WI38 (cell line): ENCODE measurements around the gene SAMD14.

ENCODE experiments used
- H3K4me3 ChIP-seq: 2 replicates; pipeline ENCODE4 v1.5.1; 2011; ENCODE audit warnings: low read depth, mild to moderate bottlenecking, control low read depth, low read length
- TF ChIP-seq, protein P1 (sequence below): IDR thresholded peaks from 2 replicates; pipeline ENCODE4 v1.5.1; 2012; ENCODE audit warnings: low read depth, mild to moderate bottlenecking, control low read depth, low read length

The SAMD14 gene

DNA sequence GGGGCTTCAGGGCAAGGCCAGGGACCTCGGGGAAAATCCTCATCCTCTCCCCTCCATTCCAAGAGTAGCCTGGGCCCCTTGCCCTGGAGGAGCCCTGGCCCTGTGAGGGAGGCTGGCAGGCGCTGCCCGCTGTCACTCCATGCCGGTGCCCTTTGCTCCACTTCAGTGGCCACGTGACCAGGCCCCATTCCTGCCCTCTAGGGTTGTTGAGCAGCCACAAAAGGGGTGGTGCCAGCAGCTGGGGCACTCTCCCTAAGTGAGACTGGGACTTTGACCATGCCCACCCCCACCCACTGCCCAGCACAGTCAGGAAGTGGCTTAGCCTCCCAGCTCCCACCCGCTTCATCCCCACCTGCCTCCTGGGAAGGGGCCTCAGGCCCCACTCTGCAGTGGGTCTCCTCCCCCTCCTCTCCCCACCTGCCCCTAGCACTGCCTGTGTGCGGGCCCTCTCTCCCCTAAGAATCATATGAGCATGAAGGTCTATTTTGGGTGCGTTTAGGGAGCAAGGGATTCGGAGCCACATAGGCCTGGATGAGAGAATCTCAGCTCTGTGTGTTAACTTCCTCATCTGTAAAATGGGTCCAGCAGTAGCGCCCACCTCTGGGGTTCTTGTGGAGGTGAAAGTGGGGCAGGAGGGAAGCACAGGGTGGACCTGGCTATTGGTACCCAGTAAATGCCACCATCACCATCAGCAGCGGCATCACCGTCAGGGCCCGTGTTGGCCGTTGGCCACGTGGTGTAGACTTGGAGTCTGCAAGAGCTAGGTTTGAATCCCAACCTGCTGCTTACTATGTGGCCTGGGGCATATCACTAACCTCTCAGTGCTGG lies 27.6 kb downstream of the SAMD14 start:
- TF ChIP-seq, protein P1, sequence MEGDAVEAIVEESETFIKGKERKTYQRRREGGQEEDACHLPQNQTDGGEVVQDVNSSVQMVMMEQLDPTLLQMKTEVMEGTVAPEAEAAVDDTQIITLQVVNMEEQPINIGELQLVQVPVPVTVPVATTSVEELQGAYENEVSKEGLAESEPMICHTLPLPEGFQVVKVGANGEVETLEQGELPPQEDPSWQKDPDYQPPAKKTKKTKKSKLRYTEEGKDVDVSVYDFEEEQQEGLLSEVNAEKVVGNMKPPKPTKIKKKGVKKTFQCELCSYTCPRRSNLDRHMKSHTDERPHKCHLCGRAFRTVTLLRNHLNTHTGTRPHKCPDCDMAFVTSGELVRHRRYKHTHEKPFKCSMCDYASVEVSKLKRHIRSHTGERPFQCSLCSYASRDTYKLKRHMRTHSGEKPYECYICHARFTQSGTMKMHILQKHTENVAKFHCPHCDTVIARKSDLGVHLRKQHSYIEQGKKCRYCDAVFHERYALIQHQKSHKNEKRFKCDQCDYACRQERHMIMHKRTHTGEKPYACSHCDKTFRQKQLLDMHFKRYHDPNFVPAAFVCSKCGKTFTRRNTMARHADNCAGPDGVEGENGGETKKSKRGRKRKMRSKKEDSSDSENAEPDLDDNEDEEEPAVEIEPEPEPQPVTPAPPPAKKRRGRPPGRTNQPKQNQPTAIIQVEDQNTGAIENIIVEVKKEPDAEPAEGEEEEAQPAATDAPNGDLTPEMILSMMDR, result no peak
- H3K4me3 ChIP-seq, result no peak overlapping the region

DNA sequence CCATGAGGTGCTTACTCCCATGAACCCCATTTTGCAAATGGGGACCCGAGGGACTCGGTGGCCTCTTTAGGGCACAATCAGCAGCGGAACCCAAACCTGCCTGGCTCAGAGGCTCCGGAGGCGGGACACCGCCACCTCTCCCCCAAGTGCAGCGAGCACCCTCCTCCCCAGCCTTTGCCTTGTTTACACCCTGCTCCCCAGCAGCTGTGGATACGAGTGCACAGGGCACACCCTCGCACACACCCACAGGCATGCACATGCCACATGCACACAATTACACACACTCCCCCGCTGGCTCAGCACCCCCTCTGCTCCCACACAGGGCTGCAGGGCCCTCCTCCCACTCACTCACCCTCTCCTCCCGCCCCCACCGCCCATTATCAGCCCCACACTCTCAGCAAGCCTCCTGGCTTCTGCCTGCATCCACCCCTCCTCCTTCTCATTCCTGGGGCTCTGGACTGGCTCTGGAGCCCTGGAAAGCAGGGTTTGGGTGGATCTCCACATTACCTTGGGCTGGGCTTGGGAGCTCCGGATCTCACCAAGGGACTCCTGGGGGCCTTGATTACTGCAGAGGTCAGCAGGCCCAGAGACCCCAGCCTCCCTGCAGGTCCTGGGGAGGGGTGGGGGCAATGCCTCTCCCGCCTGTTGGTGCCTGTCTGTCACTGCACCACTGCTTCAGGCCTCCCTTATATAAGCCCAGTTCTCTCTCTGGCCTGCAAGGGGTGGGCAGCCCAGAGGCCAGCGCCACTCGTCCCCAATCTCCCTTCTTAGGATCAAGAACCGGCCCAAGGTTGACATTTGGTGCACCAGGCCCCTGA lies 28.4 kb downstream of the SAMD14 start:
- no peak overlapping the region for H3K4me3 ChIP-seq
- TF ChIP-seq, protein P1, result no peak

DNA sequence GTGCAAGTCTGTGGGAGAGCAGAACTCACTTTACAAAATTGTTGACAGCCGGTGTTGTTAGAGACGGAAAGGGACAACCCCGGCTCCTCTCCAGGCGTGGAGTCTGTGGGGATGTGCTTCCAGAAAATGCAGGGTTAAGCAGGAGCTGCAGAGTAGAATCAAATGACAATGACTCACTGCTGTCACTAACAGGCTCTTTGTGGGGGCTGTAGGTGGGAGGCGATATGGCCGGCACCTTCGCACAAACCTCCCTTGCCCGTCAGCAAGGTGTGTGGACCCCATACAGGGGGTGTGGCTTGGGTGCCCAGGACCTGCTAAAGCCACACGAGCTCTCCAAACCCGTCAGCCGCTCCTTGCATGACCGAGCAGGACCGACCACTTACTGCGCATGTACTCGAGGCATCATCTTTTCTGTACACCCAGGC lies 29.0 kb downstream of the SAMD14 start:
- TF ChIP-seq, protein P1, result no peak
- no peak overlapping the region for H3K4me3 ChIP-seq

DNA sequence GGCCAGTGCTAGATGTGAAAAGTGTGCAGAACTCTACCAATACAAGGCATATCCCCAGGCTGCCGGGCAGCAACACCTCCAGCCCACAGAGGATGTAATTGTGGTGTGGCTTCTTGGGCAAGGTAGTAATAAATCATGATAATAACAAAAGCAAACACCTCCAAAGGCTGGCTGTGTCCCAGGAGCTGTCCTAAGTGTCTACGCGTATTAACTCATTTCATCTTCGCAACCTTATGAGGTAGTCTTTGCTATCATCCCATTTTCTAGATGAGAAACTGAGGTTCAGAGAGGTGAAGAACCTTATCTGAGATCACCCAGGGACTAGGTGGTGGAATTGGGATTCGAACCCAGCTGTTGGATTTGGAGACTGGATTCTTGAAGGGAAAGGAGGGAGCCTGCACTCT lies 29.5 kb downstream of the SAMD14 start:
- H3K4me3 ChIP-seq, result no peak overlapping the region
- TF ChIP-seq, protein P1, result no peak

DNA sequence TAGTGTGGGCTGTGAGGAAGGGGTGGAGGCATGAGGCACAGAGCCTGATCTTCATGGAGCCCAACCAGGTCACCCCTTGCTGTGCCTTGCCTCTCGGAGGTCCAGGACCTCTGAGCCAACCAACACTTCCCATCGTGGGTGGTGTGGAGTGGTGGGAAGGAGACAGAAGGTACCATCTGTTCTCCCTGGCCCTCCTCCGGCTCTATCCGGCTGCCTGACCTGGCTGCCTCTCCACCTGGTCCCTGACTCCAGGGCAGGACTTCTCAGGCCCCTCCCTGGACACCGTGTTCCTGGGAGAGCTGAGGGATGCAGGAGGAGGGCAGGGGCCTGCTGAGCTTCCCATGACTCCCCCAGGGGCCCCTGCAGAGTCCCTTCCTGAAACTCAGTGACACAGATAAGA lies 31.0 kb downstream of the SAMD14 start:
- no peak overlapping the region for H3K4me3 ChIP-seq
- TF ChIP-seq, protein P1, result no peak

DNA sequence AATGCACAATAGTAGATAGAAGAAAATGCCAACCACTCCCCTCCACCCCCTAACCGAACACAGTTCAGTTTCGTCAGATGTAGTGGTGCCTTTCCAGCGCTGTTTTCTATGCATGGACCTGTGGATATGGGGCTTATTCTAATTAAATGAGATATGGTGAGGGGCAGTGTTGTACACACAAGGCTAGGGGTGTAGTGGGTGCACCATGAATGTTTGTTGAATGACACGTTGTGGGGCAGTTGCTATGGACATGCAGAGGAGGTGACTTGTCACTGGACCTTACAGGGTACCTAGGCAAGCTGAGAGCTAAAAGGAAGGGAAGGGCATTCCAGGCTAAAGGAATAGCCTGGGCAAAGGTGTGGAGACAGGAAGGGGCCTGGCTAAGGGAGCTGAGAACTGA lies 31.4 kb downstream of the SAMD14 start:
- TF ChIP-seq, protein P1, result no peak
- no peak overlapping the region for H3K4me3 ChIP-seq

DNA sequence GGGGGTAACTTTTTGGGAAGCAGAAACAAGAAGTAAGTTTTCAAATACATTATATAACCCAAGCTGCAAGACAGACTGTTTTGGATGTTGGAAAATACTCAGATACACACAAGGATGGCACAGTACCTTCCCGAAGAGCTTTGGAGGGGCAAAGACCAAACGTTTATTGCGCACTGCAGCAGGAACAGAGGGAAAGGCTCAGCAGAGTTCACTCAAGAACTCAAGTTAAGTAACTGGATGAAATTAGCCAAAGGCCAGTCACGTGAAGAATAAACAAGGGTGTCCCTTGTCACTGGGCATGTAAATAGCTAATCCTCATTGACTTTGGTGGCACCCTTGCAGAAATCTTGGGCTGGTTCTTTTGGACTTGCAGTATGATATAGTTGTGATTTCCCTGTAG lies 32.0 kb downstream of the SAMD14 start:
- no peak overlapping the region for H3K4me3 ChIP-seq
- TF ChIP-seq, protein P1, result no peak
